ENCODE measurements around the gene HUS1B. TPM values are rescaled to one million over a fixed set of nuclear protein-coding genes. Genes with fewer than 3 reads are reported as not detected.

Gene HUS1B
- total RNA-seq, 4 donors from 2014 or later = 3.3 to 8.4 (median 7.5) TPM; not detected in 1

DNA sequence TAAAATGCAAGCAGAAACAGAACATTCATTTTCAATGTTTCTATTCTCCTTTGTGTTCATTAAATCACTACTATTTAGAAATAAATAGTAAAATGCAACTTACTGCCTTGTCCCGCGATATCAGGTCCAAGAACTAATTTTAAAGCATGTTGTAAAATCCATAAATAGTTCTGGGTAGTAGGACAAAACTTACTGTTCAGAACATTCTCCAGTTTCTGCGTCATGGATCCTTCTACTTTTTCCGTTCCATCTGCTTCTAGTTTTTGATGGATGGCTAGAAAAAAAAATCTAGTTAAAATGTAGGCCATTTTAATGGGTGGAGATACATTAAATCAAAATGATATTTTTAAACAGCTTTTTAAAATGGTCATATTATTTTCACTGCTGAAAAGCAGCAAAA is 47.0 kb downstream of the HUS1B start:
- Histone ChIP-seq H3K4me1 (peaks cover 0 to 2% (median 0%) of the 10 kb centered on the region in 4 donors), H3K36me3 (peaks cover 0 to 29% (median 0%) of the 10 kb centered on the region in 3 donors), H3K27ac (no peak overlapping the region), H3K27me3 (no peaks in the 10 kb centered on the region), H3K9me3 (no peaks in the 10 kb centered on the region), H3K4me3 (no peak overlapping the region)
- no peak for DNase-seq (ENCODE audit: low spot score in 2 of 2)
- 91 to 93% methylated on average over 4 of the region's 4 CpGs for WGBS, 2 donors
- TF ChIP-seq EP300 (IDR thresholded peaks at IDR 0.05) (no peak), POLR2A (IDR thresholded peaks at IDR 0.05) (no peak)
- TF ChIP-seq, protein P1, sequence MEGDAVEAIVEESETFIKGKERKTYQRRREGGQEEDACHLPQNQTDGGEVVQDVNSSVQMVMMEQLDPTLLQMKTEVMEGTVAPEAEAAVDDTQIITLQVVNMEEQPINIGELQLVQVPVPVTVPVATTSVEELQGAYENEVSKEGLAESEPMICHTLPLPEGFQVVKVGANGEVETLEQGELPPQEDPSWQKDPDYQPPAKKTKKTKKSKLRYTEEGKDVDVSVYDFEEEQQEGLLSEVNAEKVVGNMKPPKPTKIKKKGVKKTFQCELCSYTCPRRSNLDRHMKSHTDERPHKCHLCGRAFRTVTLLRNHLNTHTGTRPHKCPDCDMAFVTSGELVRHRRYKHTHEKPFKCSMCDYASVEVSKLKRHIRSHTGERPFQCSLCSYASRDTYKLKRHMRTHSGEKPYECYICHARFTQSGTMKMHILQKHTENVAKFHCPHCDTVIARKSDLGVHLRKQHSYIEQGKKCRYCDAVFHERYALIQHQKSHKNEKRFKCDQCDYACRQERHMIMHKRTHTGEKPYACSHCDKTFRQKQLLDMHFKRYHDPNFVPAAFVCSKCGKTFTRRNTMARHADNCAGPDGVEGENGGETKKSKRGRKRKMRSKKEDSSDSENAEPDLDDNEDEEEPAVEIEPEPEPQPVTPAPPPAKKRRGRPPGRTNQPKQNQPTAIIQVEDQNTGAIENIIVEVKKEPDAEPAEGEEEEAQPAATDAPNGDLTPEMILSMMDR (IDR thresholded peaks at IDR 0.05) = no peak

DNA sequence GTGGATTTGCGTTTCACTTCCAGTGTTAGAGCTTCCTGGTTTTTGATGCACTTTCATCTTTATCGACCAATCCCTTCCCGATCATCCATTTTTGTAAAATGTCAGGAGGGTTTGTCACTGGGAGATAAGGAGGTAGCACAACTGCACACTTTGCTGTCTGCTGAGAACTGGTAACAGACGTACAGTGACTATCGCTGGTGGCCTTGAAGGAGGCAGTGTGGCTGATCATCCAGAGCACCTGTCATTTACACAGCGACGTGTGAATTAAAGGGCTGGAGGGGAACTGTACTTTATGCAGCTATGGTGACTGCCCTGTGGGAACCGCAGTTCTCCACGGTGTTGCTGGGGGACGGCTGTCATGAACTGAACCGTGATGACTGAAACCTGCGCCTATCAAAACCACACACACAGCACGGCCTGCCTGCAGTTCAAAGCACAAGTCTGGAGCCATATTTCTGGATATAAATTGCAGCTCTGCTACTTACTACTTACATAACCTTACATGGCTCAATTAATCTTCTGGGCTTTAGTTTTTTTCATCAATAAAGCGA is 50.0 kb downstream of the HUS1B start:
- peaks cover 0 to 2% (median 0%) of the 10 kb centered on the region in 4 donors for H3K4me1 ChIP-seq
- peaks cover 0 to 34% (median 0%) of the 10 kb centered on the region in 3 donors for H3K36me3 ChIP-seq
- no peak overlapping the region for H3K4me3 ChIP-seq
- H3K27me3 ChIP-seq = no peaks in the 10 kb centered on the region
- no peak overlapping the region for H3K27ac ChIP-seq
- WGBS, 2 donors = 95 to 96% methylated on average over 14 of the region's 14 CpGs
- H3K9me3 ChIP-seq = no peaks in the 10 kb centered on the region
- no peak for DNase-seq (ENCODE audit: low spot score in 2 of 2)
- TF ChIP-seq, protein P1 (IDR thresholded peaks at IDR 0.05) = no peak
- TF ChIP-seq POLR2A (IDR thresholded peaks at IDR 0.05) = no peak
- no peak for TF ChIP-seq EP300 (IDR thresholded peaks at IDR 0.05)

Other genes with a start within 250 kb of the HUS1B start
- 10 to 100 TPM; 20.8 to 30.0 (median 24.1) TPM for gene EXOC2, start 36.0 kb upstream of the HUS1B start, total RNA-seq

All from tibial nerve (tissue), 4 donors.